Neural cell (in vitro differentiated cells): Measurements from ENCODE around the gene PAK5.

Experiments used
- CTCF ChIP-seq: fragments of 450-650 bp; IDR thresholded peaks from 2 replicates; pipeline ENCODE4 v1.5.1; 2014; ENCODE audit warnings: antibody characterized with exemption, mild to moderate bottlenecking, moderate library complexity; ENCODE audit not compliant: poor library complexity, severe bottlenecking
- EP300 ChIP-seq: fragments of 450-650 bp; conservative IDR thresholded peaks from 2 replicates; pipeline ENCODE4 v1.6.1; 2014; ENCODE audit warnings: antibody characterized with exemption, mild to moderate bottlenecking, moderate library complexity; ENCODE audit not compliant: poor library complexity, severe bottlenecking
- EZH2 ChIP-seq: fragments of 200-600, 300-800 bp; shearing (Covaris generic), sonication (generic); IDR thresholded peaks from 2 replicates; pipeline ENCODE4 v1.6.1; 2014; ENCODE audit warnings: antibody characterized with exemption, low read length, borderline replicate concordance, mild to moderate bottlenecking; ENCODE audit not compliant: insufficient read depth, poor library complexity, severe bottlenecking
- MXI1 ChIP-seq: fragments of 450-650 bp; conservative IDR thresholded peaks from 2 replicates; pipeline ENCODE4 v1.6.1; 2014; ENCODE audit warnings: antibody characterized with exemption, mild to moderate bottlenecking; ENCODE audit not compliant: poor library complexity, severe bottlenecking
- POLR2AphosphoS5 ChIP-seq: IDR thresholded peaks from 2 replicates; pipeline ENCODE4 v1.6.1; 2012
- RAD21 ChIP-seq: fragments of 450-650 bp; conservative IDR thresholded peaks from 2 replicates; pipeline ENCODE4 v1.6.1; 2014; ENCODE audit warnings: antibody characterized with exemption, mild to moderate bottlenecking, moderate library complexity
- REST ChIP-seq: IDR thresholded peaks from 2 replicates; pipeline ENCODE4 v1.6.1; 2012; ENCODE audit warnings: borderline replicate concordance
- TAF1 ChIP-seq: IDR thresholded peaks from 2 replicates; pipeline ENCODE4 v1.6.1; 2012; ENCODE audit warnings: low read depth

GRCh38 chr20:9508696-9509178, 330.1 kb downstream of the PAK5 start:
- TF ChIP-seq CTCF: no peak
- no peak for TF ChIP-seq POLR2AphosphoS5
- no peak for TF ChIP-seq MXI1
- no peak for TF ChIP-seq EP300
- no peak for TF ChIP-seq EZH2
- TF ChIP-seq REST: no peak
- TF ChIP-seq RAD21: no peak
- TF ChIP-seq TAF1: no peak
